ENCODE measurements around the gene LYZL2. TPM values are rescaled to one million over a fixed set of nuclear protein-coding genes. Genes with fewer than 3 reads are reported as not detected.

Gene LYZL2
- polyA plus RNA-seq, 1 donor = not detected

- Histone ChIP-seq H3K27ac (ENCODE audit: low read length) (no peak overlapping the region), H3K36me3 (ENCODE audit: control insufficient read depth, insufficient read depth, low read length) (no peaks in the 10 kb centered on the region)
Observed at GRCh38 chr10:30577048-30577447, 52.5 kb downstream of the LYZL2 start.

GRCh38 chr10:30576641-30577040 is 52.9 kb downstream of the LYZL2 start:
- H3K4me3 ChIP-seq (ENCODE audit: low read length) = no peak overlapping the region
- no peaks in the 10 kb centered on the region for H3K36me3 ChIP-seq (ENCODE audit: control insufficient read depth, insufficient read depth, low read length)
- H3K27me3 ChIP-seq (ENCODE audit: control insufficient read depth, insufficient read depth, low read length) = no peaks in the 10 kb centered on the region
- H3K4me1 ChIP-seq (ENCODE audit: control insufficient read depth, insufficient read depth, low read length) = no peaks in the 10 kb centered on the region
- no peak overlapping the region for H3K27ac ChIP-seq (ENCODE audit: low read length)
- DNase-seq = no peak
- WGBS (ENCODE audit: insufficient coverage, low lambda C conversion rate) = 80% methylated on average over 1 of the region's 6 CpGs
- no peaks in the 10 kb centered on the region for H3K9me3 ChIP-seq (ENCODE audit: control insufficient read depth, low read depth, low read length)

More at GRCh38 chr10:30577048-30577447, 52.5 kb downstream of the LYZL2 start:
- Histone ChIP-seq H3K4me1 (ENCODE audit: control insufficient read depth, insufficient read depth, low read length) (no peaks in the 10 kb centered on the region), H3K9me3 (ENCODE audit: control insufficient read depth, low read depth, low read length) (no peaks in the 10 kb centered on the region), H3K4me3 (ENCODE audit: low read length) (no peak overlapping the region), H3K27me3 (ENCODE audit: control insufficient read depth, insufficient read depth, low read length) (no peaks in the 10 kb centered on the region)
- DNase-seq = no peak

GRCh38 chr10:30574432-30574796 is 55.1 kb downstream of the LYZL2 start:
- Histone ChIP-seq H3K36me3 (ENCODE audit: control insufficient read depth, insufficient read depth, low read length) (no peaks in the 10 kb centered on the region), H3K9me3 (ENCODE audit: control insufficient read depth, low read depth, low read length) (no peaks in the 10 kb centered on the region), H3K4me1 (ENCODE audit: control insufficient read depth, insufficient read depth, low read length) (no peaks in the 10 kb centered on the region), H3K4me3 (ENCODE audit: low read length) (no peak overlapping the region), H3K27me3 (ENCODE audit: control insufficient read depth, insufficient read depth, low read length) (no peaks in the 10 kb centered on the region), H3K27ac (ENCODE audit: low read length) (no peak overlapping the region)
- no peak for DNase-seq
- WGBS (ENCODE audit: insufficient coverage, low lambda C conversion rate) = no CpG with 5 or more reads among the region's 4 CpGs

GRCh38 chr10:30573721-30574431 is 55.7 kb downstream of the LYZL2 start:
- DNase-seq = no peak
- Histone ChIP-seq H3K4me3 (ENCODE audit: low read length) (no peak overlapping the region), H3K4me1 (ENCODE audit: control insufficient read depth, insufficient read depth, low read length) (no peaks in the 10 kb centered on the region), H3K36me3 (ENCODE audit: control insufficient read depth, insufficient read depth, low read length) (no peaks in the 10 kb centered on the region), H3K9me3 (ENCODE audit: control insufficient read depth, low read depth, low read length) (no peaks in the 10 kb centered on the region), H3K27me3 (ENCODE audit: control insufficient read depth, insufficient read depth, low read length) (no peaks in the 10 kb centered on the region), H3K27ac (ENCODE audit: low read length) (no peak overlapping the region)
- 100% methylated on average over 3 of the region's 7 CpGs for WGBS (ENCODE audit: insufficient coverage, low lambda C conversion rate)

GRCh38 chr10:30565449-30565848 is 64.1 kb downstream of the LYZL2 start:
- WGBS (ENCODE audit: insufficient coverage, low lambda C conversion rate) = no CpG with 5 or more reads among the region's 2 CpGs

GRCh38 chr10:30562787-30563186 is 66.8 kb downstream of the LYZL2 start:
- Histone ChIP-seq H3K27me3 (ENCODE audit: control insufficient read depth, insufficient read depth, low read length) (no peaks in the 10 kb centered on the region), H3K4me1 (ENCODE audit: control insufficient read depth, insufficient read depth, low read length) (no peaks in the 10 kb centered on the region), H3K27ac (ENCODE audit: low read length) (no peak overlapping the region), H3K4me3 (ENCODE audit: low read length) (no peak overlapping the region), H3K36me3 (ENCODE audit: control insufficient read depth, insufficient read depth, low read length) (no peaks in the 10 kb centered on the region), H3K9me3 (ENCODE audit: control insufficient read depth, low read depth, low read length) (no peaks in the 10 kb centered on the region)
- DNase-seq = peak in 1 of 2 donors; percentile 18
- WGBS (ENCODE audit: insufficient coverage, low lambda C conversion rate) = 93% methylated on average over 2 of the region's 5 CpGs

More at GRCh38 chr10:30565449-30565848, 64.1 kb downstream of the LYZL2 start:
- Histone ChIP-seq H3K4me1 (ENCODE audit: control insufficient read depth, insufficient read depth, low read length) (no peaks in the 10 kb centered on the region), H3K27ac (ENCODE audit: low read length) (no peak overlapping the region), H3K27me3 (ENCODE audit: control insufficient read depth, insufficient read depth, low read length) (no peaks in the 10 kb centered on the region), H3K36me3 (ENCODE audit: control insufficient read depth, insufficient read depth, low read length) (no peaks in the 10 kb centered on the region), H3K9me3 (ENCODE audit: control insufficient read depth, low read depth, low read length) (no peaks in the 10 kb centered on the region), H3K4me3 (ENCODE audit: low read length) (no peak overlapping the region)
- peak in 1 of 2 donors; percentile 33 for DNase-seq

Other genes with a start within 250 kb of the LYZL2 start
- 17.2 TPM for gene MAP3K8, start 195.6 kb downstream of the LYZL2 start, polyA plus RNA-seq